NCI-H446 (cell line): Measurements from ENCODE around the gene ARMC3.

ENCODE experiments used
- DNase-seq, 2 experiments: peaks; one replicate each; lab custom pipeline; 2025; lab: John Stamatoyannopoulos, UW

The ARMC3 gene

DNA sequence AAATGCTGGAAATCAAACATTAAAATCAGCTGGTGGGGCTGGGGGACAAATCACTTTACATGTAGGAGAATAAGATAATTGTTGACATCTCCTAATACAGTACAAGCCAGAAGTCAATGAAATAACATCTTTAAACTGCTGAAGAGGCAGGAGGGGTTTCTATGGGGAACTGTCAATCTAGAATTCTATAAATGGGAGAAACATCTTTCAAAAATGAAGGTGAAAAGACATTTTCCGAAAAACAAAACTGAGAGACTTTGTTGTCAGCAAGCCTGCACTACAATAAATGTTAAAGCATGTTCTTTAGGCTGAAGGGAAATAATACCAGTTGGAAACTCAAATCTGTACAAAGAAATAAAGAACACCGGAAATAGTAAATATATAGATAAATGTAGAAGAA, 150.3 kb downstream of the ARMC3 start:
- DNase-seq, result no peak

DNA sequence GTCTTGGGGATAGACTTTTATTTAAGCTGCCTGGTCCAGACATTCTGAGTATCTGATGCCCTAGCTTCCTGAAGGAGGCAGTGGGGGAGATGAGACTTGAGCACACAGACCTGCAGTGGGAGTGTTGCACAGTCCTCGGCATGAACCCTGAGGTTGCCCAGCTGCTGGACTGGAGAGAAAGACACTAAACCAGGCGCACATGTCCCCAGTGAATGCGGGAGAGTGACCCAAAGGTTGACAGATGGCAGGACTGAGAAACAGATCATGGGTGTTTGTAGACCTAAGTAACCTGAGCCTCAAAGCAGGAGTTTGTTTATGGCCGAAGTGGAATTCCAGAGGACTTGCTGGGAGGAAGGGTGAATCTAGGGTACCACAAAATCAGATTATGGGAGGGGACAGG, 151.8 kb downstream of the ARMC3 start:
- DNase-seq, result no peak

DNA sequence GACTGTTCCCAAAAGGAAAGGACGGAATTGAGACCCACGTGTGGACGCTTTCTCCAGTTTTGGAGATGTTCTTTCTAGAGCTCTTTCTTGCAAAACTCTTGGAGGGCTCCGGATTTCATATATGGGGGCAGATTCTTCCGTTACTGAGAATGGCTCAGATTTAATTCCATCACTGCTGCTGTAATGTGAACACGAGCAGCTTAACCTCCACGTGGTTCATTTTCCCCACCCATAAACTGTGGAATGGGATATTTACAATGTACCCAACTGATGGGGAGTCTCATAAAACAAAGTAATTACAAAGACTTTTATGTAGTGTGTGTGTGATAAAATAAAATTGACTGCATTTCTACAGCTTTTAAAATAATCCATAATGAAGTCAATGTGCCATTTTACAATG, 152.4 kb downstream of the ARMC3 start:
- no peak for DNase-seq

DNA sequence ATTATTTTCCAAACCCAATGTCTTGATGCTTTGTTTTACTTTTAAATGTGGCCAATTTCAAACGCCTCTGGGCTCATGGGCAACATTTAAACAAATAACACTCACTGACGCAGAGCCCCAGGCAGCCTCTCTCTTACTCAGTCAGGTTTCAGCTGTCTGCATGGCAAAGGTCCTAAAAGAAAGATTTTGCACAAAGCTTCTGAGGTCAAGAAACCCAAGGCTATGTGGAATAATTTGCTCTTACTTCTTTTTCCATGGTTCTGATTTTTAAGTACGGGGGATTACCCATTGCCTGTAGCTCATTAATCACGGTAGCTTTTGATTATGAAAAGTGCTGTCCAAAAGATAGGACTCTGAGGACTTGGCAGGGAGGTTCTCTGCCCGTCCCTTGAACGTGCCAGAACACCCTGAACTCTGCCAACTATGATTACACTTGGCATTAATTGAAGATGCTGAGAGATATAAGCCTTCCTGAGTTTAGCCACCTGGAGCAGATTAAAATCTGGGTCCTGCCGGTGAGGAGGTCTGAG, 153.4 kb downstream of the ARMC3 start:
- peak; percentile 79 for DNase-seq

DNA sequence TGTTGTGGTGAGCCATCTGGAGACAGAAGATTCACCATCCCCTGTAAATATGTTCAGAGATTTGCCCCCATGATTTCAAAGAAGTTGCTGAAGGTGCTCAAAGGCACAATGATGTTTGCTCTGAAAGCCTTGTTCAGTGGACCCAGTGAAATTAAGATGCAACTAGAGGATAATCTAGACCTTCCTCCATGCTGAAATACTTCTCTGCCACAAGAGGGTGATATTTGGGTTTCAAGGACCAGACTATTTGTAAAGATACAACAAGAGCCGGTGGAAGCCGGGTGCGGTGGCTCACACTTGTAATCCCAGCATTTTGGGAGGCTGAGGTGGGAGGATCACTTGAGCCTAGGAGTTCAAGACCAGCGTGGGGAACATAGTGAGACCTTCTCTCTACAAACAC, 154.0 kb downstream of the ARMC3 start:
- DNase-seq, result peak in 1 of 2 experiments; percentile 49
